NCI-H2107 treated with DMSO at 0.1 percent for 48 hours (cell line): ENCODE measurements around the gene TRPM1.

Experiments
- DNase-seq: peaks from one replicate; lab custom pipeline; 2025; ENCODE audit not compliant: unreplicated experiment; lab: John Stamatoyannopoulos, UW

The TRPM1 gene

DNA sequence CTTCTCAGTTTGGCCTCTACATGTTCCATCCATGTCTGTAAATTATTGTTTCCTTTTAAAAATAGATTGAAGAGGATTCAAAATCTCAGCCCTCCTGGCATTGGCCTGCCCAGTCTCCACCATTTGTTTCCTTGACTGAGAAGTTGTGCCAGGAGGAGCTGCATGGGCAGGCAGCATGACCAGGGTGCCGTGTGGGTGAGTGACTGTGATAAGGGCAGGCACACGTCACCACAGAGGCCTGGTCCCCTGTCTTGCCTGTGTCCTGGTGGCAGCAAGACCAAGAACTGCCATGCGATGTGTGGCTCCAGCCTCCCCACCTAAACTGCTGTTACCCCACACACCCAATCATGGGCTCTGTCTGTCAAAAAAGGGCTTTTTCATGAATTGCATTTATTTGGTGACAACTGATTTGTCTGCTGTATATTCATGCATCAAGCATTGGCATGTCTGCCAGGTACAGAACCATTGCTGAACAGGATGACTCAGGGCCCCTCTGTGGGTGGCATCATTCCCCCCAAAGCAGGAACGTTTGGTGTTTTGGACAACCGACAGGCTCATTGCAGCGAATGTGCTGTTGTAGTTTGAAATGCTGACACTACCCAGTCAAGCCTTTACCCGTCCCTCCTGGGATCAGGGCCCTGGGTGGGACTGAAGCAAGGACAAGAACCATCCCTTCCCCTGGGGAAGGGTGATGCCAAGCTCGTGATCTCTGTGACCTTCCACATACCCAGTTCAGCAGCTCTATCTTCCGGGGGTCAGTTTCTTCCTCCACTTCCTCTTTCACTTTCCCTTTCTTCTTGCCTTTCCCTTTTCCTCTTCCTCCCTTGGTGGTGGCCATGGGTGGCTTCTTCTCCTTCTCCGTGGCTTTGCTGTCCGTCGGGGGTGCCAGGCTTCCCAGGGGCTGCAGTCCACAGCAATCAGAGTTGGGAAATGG, 51.6 kb downstream of the TRPM1 start:
- no peak for DNase-seq

DNA sequence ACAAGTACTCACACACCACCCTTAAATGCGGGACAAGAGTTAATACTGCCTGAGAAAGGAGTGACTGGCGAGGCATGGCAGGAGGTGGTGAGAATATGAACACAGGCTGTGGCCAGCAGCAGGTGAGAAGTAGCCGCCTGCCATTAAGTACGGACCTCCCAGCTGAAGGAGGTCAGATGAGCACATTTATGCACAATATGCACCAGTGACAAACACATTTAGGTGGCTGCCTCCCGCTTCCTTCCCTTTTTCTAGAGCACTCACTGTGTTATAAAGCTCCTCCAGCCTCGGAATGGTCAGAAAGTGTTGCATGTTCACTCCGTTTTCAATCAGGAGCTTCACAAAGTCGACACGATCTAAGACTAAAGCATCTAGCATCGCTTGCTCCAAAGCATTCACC, 52.4 kb downstream of the TRPM1 start:
- DNase-seq: no peak

DNA sequence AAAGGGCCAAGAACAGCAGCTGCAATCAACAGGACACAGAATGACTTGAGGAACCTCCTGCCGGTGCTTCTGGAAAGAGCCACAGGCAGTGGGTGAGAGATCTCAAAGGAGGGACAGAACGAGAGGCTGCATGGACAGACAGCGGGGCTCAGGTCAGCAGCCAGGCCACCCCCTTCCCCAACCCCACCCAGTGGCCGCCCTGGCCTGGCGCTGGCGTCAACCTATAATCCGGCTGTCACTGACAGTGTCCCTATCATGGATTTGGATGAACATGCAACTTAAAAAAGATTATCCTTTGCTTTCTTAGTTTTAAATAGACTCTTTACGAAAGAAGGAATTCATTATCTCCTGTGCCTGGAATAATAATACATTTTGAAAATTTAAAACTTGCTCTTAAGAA, 54.1 kb downstream of the TRPM1 start:
- DNase-seq: no peak

DNA sequence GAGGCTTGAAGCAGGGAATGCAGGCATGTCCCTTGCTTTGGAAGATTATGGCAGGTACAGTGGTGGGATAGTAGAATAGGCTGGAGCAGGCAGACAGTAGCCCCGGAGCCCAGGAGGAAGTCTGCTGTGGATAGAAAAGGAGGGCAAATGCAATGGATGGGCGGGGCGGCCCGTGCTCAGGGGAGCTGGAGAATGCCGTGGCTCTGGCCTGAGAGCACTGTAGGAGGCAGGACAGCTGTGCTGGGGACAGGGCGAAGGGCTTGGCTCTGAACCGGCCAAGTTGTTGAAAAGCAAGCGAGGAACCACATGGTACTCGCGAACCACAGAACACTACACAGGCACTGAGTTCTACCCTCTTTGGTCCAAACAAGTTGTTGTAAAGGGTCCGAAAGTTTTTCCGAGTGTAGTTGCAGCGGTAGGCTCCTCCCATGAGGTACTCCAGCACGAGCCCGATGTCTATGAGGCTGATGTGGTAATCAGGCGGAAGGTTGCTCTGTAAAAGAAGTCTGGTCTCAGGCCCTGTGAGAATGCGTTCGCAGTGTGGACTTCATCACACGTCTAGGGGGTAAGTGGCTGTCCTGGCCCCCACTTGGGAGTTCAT, 54.7 kb downstream of the TRPM1 start:
- DNase-seq: no peak

DNA sequence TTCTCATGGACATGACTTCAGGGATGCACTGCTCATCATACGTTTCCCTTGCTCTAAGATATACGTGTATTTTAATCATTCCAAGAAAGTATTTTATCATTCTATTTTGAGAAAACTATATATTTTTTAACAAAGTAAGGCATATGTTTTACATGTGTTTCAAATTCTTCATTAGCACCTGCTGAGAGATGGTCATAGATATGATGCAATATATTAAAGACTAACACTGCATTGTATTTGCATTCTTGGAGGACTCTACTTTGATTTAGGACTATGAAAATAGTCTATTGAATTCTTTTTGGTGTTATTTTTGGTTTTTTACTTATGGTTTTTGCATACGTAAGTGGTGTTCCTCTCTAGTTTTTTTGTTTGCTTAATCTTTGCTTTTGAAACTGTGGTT, 55.9 kb downstream of the TRPM1 start:
- DNase-seq: no peak

GRCh38 chr15:31042751-31043150, 58.8 kb downstream of the TRPM1 start:
- DNase-seq: no peak

- no peak for DNase-seq
These were observed 59.9 kb downstream of the TRPM1 start for GRCh38 chr15:31041610-31042009.

- DNase-seq: no peak
These were observed 60.9 kb downstream of the TRPM1 start for GRCh38 chr15:31040611-31041010.

DNA sequence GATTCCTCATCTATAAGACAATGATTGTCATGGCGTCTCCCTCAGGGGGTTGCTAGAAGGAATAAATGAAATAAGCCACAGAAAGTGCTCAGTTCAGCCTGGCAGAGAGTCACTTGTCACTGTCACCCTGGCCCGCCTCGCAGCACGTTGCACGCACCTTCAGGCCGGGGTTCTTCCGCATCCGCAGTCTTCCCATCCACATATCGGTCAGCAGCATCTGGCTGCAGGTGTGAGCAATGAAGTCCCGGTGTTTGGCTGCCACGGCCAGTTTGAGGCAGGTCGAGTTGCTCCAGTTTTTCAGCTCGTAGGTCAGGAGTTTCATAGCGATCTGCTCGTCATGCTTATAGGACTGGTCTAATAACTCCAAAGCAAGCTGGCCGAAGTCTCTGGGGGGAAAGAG, 61.6 kb downstream of the TRPM1 start:
- no peak for DNase-seq

DNA sequence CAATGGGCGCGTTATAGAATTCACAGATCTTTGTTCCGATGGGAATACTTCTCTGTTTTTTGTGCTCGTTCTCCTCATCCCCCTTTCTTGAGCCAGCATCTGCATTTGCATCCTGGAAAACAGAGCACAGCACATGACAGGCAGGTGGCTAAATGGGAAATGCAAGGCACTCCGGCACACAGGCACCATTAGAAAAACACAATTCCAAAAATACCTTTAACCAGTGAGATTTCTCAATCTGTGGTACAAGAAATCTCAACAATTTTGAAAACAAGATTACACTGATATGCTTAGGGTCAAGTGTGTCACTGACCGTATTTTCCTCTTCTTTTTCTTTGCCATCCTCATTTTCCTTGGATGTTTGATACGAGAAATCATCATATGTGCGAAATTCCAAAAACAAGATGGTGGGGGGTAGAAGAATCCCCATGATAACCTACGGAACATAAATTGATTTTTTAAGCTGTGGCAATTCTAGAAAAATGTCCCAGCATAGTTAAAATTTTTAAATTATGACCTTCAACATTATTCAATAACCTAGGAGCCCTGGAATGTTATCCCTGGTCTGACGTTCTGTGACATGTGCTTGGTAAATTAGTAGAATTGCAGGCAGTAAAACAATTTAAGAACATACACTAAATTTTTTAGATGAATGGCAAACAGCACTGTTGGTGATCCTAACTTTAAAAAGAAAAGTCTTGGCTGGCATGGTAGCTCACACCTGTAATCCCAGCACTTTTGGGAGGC, 63.6 kb downstream of the TRPM1 start:
- no peak for DNase-seq

- DNase-seq: no peak
These were observed 64.7 kb downstream of the TRPM1 start for GRCh38 chr15:31036783-31037182.

DNA sequence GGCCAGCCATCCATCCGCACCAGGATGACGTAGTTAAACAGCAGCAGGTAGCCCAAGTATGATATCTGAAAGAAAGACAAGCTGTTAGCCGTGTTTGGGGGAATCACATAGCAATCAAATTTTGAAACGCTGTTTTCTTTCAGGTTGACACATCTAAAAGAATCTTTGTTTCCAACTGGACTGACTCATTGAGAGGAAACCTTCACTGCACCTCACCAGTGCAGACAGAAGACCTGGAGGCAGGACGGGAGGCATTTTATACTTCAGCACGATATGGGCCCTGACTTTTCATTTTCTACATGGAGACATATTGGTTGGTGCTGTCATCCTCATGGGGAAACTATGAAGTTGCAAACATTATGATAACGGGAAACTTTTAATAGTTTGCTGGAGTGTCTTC, 65.9 kb downstream of the TRPM1 start:
- DNase-seq: no peak

DNA sequence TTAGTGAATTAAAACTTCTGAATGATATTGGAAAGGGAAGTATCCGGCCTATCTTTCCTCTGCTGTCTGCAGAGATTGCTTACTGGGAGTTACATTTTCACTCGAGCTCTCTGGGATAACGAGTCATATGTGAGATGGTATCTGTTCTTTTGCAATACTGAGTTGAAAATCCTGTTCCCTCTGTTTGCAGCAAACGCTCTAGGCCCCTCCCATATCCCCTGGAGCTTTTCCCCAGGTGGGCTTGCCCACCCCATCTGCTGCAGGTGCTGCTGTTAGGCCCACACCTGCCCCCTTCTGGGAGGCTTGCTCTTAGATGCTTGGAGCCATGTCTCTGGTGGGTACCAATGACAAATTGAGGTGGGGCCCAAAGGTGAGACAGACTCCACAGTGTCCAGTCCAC, 67.4 kb downstream of the TRPM1 start:
- no peak for DNase-seq

- no peak for DNase-seq
These were observed 68.6 kb downstream of the TRPM1 start for GRCh38 chr15:31032961-31033371.

- no peak for DNase-seq
These were observed 70.0 kb downstream of the TRPM1 start for GRCh38 chr15:31031471-31032067.

DNA sequence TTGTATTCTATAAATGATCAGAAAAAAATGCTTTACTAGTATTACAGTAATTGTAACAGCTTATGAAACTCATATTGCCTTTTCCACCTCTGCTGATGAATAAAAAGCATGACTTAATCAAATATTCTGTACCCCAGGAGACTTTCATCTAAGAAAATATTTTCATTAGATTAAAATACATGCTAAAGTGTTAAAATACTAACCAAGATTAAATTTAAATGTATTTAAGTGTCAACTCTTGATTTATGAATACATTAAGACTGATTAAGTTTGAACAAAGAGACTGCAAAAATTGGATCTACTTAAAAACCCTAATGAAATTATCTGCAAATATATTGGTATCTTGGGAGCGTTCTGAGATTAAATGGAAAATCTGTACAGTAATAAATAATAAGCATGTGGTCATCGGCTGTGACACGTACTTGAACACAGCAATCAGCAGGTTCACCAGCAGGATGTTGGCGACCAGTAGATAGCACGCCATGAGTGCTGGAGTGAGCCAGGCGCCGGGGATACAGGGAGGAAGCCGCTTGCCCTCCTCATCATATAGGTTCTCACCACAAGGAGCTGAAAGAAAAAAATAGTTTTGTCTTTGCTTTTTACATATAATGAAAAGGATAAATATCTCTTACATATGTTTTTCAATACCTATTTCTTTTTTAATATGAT, 73.5 kb downstream of the TRPM1 start:
- no peak for DNase-seq

DNA sequence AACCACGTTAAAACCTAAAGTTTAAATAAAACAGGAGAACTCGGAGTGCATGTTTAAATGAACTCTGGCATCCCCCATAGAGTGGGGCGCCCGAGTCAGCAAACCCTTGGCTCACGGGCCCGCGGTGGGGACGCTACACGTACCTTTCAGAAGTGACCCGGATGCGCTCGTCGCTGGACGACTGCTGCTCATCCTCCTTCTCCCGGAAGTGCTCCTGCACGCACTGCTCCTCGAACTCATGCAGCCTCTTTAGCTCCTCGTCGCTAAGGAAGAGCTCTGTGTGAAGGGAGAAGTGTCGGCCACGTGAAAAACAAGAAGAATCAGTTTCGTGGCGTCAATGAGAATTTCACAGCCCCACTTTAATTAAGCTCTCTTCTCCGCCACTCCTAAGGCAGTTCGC, 75.5 kb downstream of the TRPM1 start:
- no peak for DNase-seq

- no peak for DNase-seq
These were observed 76.5 kb downstream of the TRPM1 start for GRCh38 chr15:31024979-31025378.

GRCh38 chr15:31024330-31024729, 77.2 kb downstream of the TRPM1 start:
- DNase-seq: no peak

- DNase-seq: no peak
These were observed 77.7 kb downstream of the TRPM1 start for GRCh38 chr15:31023841-31024240.

DNA sequence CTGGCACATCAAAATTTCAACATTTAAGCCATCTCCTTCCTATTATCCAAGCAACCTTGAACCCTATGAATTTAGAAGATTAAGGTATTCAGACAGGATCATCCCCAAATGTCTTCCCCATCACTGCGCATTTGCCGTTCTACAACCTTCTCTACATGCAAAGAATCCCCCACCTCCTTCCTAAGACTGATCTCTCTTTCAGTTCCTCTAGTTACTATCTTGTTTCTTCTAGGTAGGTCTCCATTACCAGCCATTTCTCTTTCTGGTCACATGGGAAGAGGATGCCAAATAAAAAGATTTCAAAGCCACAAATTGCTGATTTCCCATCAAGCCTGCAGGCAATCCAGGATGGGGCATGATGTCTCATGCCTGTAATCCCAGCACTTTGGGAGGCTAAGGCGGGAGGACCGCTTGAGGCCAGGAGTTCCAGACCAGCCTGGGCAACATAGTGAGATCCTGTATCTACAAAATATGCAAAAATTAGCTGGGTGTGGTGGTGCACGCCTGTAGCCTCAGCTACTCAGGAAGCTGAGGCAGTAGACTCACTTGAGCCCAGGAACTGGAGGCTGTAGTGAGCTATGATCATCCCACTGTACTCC, 80.4 kb downstream of the TRPM1 start:
- DNase-seq: no peak
